ENCODE results near the gene ZNF407.

The ZNF407 gene

DNA sequence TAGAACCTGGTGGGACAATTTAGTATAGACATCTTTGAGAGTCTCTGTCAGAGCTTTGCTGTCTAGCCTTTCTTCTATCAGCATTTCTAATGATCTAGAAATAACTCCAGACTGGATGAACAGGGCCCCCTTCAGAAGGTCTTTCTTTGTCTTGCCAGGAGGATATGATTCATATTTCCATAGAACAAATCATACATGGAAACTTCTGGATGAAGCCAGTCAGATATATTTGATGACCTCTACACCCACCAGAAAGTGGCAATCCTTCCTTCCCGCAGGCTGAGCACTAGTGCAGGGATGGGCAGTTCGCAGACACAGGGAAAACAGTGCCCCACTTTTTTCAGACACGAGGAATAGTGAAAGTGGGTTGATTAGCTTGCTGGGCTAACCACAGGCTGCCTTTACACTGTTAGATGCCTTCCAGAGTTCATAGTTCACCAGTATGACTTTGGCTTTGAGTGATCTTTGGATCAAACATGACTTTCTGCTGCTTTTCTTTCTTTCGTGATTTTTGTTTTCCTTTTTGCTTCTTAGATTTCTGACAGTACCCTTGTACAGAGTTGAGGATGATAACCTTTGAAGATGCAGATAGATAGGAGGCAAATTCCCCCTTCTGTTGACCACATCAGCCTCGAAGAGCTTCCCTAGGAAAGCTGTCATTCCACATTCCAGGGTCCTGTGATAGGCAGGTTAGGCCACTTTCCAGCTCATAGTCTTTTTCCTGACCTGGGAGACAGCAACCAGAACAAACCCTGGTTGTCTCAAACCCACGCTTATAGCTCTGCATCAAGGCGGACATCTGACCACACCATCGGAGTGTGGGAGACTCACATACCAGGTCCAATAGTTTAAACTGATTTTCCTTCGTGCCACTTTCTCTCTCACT is 237.0 kb downstream of the ZNF407 start:
- no peak for DNase-seq

DNA sequence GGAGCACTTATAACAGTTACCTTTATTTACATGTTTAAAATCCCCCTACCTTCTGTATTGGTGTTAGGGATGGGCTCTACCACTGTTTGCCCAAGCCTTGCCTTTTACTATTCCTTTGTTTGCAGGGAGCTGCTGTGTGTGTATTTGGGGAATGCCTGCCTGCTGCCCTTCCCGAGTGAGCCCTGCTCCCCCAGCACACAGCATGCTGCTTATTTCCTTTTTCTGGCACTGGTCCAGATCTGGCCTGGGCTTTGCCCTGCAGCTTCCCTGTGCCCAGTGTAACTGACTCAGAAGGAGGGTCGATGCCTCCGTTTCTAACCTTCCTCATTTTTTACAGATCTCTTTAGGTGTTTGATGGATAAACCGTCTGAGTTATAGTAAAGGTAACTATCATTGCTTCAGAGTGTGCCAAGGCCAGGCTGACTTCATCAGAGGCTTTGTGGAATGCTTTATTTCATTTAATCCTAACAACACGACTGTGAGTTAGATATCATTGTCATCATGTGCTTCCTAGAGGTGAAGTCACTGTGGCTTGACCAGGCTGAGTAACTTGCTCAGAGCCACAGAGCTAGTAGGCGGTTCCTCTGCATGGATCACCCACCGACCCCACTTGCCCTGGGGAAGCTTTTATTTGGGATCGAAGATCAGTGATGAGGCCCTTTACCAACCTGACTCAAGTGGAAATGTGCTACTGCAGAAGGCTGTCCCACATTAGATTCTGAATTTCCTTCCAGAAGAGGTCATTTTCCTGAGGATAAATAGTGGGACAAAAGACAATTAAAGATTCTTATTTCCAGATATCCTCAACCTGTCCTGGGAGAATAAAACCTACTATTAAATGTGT is 238.8 kb downstream of the ZNF407 start:
- no peak for DNase-seq

- no peak for DNase-seq
These were observed 243.0 kb downstream of the ZNF407 start for GRCh38 chr18:74840492-74841167.

GRCh38 chr18:74841248-74841647 is 243.6 kb downstream of the ZNF407 start:
- DNase-seq = no peak

GRCh38 chr18:74849301-74849700 is 251.6 kb downstream of the ZNF407 start:
- DNase-seq = no peak

- DNase-seq = no peak
These were observed 258.8 kb downstream of the ZNF407 start for GRCh38 chr18:74856434-74856833.

DNA sequence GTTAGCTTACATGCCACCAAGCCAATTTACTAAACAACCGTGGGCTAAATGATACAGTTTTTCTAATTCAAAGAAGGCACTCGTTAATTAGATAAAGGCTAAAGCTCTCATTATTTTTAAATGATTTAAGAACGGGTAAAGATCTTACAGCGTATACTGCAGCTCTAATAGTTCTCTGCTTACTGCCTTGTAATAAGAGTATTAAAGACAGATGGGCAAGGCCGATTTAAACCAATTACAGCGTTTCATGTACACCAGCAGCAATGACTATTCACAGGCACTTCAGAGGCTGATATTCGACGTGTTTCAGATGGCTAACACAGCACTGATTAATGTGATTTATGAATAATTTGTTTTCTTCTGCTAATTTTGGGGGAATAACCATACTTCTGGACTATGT is 259.3 kb downstream of the ZNF407 start:
- no peak for DNase-seq

DNA sequence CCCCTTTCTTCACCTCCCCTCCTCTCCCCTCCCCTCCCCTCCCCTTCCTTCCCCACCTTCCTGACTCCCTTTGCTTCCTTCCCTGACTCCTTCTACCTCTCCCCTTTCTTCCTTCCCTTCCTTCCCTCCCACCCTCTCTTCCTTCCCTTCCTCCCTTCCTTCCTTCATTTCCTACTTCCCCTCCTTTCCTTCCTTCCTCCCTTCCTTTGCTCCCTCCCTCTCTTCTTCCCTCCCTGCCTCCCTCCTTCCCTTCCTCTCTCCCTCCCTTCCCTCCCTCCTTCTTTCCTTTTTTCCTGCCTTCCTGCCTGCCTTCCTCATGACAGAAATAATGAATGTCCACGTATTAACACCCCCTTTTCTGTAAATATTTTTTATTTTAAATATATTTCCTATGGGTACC is 260.2 kb downstream of the ZNF407 start:
- DNase-seq = no peak

- no peak for DNase-seq
These were observed 263.5 kb downstream of the ZNF407 start for GRCh38 chr18:74861154-74861553.

- DNase-seq = no peak
These were observed 264.4 kb downstream of the ZNF407 start for GRCh38 chr18:74862094-74862493.

GRCh38 chr18:74866577-74866976 is 268.9 kb downstream of the ZNF407 start:
- DNase-seq = no peak

GRCh38 chr18:74868461-74868860 is 270.8 kb downstream of the ZNF407 start:
- no peak for DNase-seq

DNA sequence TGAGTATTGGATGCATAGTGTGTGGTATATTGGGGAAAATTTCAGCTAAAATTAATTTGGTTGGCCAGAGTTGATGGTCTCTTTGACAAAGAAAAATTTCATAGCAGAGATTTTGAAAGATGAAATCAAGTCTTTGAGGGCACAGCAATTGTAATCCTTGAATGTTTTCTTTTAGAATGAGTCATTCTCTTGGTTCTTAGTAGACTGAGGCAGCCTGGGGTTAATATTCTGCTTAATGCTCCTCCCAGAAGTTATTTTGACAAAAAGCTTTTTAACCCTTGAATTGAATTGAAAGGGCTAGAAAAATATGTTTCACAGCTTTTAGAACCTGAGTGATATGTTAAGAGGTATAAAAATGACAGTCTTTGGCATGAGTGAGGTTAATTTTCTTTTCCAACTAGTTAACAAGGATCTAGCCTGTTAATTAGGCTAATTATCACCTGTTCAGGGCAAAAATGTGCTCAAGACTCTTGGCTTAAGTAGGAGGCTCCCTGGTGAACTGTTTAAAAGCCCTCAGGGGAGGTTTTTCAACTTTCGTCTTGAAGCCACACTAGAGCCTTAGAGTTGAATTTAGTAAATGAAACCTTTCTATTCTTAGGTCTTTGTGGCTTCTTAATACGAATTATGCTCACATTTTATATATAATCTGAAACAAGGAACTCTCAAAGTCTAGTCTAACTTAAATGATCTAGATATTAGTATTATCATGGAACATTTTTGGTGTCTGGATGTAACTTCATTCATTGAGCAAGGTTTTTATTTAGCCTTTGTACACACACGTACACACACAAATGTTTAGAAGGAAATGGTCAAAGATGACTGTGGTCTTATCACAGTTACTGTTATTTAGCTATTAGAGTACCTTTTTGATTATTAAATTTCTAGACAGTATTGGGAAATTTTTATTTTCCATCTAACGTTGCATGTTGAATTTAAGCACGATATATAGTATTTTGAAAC is 272.5 kb downstream of the ZNF407 start:
- DNase-seq = no peak

DNA sequence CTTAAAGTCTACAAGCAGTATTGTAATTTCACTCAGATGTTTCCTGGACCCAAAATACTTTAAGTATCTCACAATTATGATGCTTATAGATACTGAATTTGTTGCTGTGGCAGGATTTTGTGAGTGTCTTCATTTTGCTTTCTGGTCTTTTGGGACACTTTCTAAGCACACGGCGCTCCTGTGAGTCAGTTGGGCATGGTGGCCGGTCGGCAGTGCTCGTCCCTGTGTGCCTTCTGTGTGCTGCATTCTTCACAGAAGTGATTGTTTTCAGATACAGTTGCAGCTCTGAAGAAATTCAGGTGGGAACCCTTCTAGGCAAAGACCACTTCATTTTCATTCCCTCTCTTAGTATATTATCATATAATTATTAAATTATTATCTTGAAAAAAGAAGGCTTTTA is 273.3 kb downstream of the ZNF407 start:
- DNase-seq = no peak

- no peak for DNase-seq
These were observed 276.0 kb downstream of the ZNF407 start for GRCh38 chr18:74873629-74874028.

GRCh38 chr18:74874351-74874750 is 276.7 kb downstream of the ZNF407 start:
- no peak for DNase-seq

DNA sequence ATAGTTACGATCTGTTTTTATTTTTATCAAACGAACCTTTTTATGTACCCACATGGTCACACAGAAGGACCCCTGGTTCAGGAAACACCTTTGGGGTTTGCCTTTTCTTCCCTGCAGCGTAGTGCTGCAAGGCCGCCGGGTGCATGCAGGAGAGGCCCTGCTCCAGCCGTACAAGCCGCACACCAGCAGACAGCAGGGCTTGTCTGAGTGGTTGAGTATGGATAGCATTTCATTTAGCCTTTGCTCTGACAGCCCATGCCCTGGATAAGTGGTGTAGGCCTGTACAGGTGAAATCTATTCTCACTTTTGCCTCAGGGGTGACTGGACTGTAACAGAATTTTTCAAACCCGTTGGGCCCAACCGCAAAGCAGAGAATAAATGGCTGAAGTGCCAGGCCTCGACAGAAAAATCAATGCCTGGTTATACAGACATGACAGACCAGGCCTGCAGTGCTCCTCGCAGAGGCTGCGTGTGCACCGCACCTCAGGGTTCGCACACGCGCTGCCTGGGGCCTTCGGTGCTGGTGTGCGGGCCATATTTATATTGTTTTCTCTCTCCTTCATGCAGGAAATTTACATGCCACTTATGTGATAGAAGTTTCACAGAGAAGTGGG is 279.1 kb downstream of the ZNF407 start:
- no peak for DNase-seq

DNA sequence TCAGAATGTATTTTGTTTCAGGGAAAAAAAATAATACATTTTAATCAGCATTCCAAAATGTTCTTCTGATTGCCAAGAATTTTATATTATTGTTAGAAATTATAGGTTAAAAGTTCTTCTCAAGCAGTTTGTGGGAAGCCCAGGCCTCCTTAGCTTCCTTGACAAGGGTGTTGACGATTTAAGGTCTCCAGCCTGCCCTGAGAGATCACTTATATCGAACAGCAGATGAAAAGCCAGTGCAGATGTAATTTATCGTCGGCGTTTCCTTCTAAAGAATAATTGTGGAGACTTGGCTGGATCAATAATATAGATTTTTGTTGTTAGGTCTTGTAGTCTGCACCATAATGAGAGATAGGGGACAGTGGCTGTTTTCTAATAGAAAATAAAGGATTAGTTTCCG is 280.6 kb downstream of the ZNF407 start:
- no peak for DNase-seq

DNA sequence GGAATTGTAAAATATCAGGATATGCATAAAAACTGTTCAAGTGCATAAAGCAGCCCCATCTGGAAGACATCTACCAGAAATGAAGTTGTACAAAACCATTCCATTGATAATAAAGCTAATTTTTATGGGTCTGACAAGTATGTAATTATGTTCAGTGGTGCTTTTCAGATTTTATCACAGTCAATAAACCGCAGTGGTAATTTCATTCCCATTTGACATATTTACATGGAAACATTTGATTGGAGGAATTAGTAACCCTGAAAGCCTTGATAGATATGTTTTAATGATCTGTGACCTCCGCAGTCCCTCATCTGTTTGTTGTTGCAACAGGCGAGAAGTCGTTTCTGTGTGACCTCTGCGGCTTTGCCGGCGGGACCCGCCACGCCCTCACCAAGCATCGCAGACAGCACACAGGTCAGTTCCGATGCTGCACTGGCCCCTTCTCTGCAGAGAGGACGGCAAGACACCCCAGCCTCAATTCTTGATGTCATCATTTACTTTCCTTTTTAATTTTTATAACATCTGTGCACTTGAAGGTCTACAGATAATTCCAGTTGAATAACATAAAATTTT is 283.1 kb downstream of the ZNF407 start:
- DNase-seq = no peak

- DNase-seq = no peak
These were observed 294.5 kb downstream of the ZNF407 start for GRCh38 chr18:74892066-74892627.

DNA sequence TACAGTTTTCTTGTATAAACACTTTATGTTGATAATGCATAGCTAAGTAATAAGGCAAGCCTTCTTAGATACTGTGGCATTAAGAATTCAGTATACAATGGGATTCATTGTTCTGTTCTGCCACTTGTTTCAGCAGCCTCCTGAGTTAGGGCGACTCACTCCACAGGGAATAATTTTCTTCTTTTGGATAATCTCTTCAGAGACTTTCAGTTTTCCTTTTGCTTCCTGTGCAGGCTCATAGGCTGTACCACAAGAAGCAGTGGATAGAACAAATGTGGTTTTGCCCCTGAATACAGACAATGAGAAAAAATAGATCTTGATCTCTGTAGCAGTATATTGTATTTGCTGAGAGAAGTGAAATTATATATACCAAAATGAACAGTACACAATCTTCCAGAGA is 298.0 kb downstream of the ZNF407 start:
- DNase-seq = no peak
